ENCODE measurements around the gene FXYD4.

DNA sequence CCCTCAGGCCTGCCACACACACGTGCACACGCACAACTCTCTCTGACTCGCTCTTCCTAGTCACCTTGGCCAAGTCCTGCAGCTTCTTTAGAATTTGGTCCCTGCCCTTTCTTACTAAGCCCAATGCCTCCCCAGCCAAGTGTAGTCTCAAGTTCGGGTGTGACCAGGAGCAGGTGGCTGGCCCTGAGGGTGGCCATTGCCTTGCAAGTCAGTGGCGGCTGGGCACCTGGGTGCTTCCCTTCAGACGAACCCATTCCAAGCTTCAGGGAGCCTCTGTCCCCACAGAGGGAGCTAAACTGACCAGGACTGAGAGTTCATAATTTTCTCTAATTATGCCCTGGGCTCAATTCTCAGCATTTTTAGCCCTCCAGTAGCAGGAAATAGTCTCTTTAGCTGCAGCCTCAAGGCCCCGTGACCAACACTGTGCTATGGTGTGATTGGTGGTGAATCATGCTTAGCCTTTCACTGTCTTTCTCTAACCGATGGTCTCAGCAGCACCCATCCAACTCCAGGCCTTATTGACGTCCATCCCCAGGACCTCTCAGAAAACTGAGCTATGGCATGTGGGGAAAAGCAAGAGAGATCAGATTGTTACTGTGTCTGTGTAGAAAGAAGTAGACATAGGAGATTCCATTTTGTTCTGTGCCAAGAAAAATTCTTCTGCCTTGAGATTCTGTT is 34.7 kb upstream of the FXYD4 start:
- TF ChIP-seq CTCF (IDR thresholded peaks at IDR 0.05) (no peak), POLR2A (IDR thresholded peaks at IDR 0.05) (no peak)
